ENCODE results near the gene ARV1.
"Not testable (repeated sequence)": the region's sequence is repeated elsewhere in the genome, so short reads cannot be mapped to it uniquely, and the experiment has no call there.

The ARV1 gene

DNA sequence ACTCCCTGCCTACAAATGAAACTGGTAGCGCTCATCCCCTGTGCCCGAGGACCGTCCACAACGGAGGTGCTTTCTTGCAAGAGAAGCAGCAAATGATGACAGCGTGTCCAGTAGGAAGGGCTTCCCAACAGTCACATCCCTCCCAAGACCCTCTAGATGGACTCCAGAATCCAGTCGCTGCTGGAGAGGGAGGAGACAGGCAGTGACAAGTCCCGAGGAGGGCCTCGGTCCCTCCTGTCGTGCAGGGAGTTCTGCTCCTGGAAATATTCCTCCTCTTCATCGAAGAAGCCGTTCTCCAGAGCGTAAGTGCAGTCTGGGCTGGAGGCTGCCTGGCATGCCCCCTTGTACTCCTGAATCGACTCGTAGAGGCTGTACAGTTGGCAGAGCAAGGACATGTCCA, 40.8 kb downstream of the ARV1 start:
- DNase-seq (ENCODE audit: low read depth in 2 of 3, low spot score in 1 of 3) = no peak

DNA sequence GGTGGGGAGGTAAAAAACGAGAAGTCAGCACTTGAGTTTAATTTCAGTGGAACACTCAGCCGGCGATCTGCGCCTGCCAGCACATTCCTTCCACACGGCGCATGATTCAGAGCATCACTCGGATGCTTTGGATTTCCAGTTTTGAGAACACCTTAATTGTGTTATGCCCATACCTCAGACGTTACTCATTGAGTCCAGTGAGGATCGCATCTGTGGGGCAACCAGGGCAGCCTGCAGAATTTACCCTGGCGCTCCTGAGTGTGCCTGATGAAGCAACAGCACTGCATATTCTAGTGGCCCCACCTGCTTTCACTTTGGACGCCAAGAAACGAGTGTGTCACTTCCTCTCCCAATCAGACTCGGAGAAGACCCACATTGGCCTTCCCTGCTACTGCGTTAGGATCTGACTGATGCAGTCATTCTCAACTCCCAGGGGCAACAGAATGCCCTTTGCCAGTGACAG, 41.3 kb downstream of the ARV1 start:
- DNase-seq (ENCODE audit: low read depth in 2 of 3, low spot score in 1 of 3) = no peak

DNA sequence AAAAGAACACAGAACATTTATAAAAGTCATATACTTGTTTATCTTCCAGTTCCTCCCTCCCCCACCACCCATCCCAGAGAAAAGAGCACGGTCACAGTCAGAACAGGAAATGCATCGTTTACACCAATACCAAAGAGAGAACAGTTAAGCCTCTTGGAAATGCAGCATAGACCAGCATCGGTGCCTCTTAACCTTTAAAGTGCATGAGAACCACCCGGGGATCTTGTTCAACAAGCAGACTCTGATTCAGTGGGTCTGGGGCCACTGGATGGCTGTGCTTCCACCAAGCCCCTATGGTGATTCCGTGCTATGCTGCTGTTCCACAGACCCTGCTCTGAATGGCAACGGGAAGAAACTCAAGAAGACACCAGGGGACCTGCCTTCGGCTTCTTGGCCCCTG, 41.9 kb downstream of the ARV1 start:
- DNase-seq (ENCODE audit: low read depth in 2 of 3, low spot score in 1 of 3) = no peak

DNA sequence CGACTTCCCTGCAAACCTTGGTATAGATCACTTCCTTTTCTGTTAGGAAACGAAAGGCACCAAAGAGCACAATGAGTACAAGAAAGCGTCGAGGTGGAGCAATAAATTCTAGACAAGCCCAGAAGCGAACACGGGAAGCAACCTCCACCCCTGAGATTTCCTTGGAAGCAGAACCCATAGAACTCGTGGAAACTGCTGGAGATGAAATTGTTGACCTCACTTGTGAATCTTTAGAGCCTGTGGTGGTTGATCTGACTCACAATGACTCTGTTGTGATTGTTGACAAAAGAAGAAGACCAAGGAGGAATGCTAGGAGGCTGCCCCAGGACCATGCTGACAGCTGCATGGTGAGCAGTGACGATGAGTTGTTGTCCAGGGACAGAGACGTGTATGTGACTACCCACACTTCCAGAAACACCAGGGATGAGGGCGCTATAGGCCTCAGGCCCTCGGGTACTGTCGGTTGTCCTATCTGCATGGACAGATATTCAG, 42.7 kb downstream of the ARV1 start:
- DNase-seq (ENCODE audit: low read depth in 2 of 3, low spot score in 1 of 3) = no peak

DNA sequence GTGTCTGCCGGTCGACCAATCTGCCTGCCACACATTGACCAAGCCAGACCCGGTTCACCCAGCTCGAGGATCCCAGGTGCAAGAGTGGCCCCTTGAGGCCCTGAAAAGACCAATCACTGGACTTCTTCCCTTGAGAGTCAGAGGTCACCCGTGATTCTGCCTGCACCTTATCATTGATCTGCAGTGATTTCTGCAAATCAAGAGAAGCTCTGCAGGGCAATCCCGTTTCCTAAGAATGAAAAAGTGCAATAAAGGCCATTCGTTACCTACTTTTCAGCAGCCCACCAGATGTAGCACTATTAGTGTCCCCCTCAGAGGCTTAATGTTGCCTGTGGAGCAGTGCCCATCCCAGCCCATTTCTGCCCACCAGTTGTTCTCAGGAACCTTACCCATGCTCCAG, 43.6 kb downstream of the ARV1 start:
- not testable (repeated sequence) for DNase-seq (ENCODE audit: low read depth in 2 of 3, low spot score in 1 of 3)

DNA sequence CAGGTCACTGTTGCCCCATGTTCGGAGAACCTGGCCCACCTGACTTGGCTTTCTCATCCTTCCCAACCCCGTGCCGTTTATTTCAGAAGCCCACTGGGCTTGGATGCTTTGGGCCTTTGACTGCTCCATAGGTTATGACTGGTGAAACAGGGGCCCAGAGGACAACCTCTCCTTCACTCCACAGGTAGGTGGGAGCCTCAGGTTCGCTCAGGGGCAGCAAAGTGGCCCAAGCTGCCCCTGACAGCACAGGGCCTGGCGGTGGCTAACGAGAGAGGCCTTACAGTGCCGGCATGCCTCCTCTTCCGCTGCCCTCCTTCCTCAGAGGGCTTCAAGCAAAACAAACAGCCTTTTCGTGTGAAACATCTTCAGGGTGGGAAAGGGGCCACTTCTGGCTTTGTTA, 44.3 kb downstream of the ARV1 start:
- DNase-seq (ENCODE audit: low read depth in 2 of 3, low spot score in 1 of 3) = no peak

DNA sequence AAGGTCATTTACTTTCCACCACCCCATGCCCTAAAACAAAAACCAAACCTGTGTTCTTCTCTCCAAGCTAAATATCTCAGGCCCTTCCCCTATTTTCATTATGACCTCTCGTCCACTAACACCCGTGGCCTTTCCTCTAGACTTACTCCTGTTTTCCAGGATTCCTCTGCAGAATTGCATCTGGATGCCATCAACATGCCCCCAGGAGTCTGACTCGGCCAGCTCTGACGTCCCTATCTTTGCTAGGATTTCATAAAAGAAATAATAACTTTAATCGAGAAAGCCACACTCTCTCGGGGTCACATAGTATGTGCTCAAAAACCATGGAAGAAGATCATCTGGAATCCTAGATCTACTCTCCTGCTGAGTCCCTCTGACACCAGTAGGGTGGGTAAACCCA, 47.7 kb downstream of the ARV1 start:
- DNase-seq (ENCODE audit: low read depth in 2 of 3, low spot score in 1 of 3) = no peak

DNA sequence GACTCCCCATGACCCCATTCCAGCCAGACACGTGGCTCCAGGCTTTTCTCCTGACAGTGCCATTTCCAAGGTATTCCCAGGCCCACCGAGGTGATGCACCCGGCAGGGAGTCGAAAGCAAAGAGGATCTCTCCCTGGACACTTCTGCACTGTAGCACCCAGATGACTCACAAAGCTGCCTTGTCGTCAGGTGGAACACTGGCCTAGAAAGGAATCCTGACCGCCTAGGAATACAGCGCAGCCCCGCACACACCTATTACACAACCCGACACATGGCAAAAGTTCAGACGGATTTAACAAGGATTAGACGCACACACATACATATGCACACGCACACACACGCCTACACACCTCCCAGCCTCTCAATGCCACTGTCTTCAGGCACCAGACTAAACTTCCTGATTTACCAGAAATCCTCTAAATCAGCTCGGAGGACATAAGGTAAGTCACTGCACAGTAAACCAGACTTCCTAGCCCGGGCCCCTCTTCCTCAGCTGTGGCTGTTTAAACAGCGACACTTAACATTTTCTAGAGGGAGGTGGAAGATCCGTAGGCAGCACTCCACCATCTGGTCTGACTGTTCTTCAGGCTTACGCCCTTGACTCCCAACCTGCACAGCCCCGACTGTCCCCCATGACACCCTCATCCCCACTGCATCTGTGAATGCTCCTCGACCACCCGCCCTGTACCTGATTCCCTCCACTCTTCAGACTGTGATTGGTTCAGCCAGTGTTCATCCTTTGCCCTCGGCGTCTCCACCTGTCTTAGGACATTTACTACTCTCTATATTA, 48.4 kb downstream of the ARV1 start:
- DNase-seq (ENCODE audit: low read depth in 2 of 3, low spot score in 1 of 3) = no peak

DNA sequence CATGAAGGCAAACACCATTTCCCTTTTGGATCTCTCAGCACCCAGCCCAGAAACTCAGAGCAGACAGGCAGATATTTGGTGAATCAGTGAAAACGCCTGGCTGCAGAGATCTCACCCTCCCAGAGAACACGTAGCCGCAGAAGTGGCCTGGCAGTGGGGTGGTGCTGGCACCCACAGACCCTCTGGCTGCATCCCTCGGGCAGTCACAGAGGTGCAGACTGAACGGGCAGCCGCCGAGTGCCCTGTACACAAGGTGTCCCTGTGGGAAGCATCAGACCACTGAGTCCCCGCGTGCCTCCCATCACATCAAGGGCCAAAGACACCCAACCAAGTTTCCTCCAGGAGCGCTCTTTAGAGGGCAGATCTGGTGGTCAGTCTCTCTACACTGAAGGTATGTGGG, 49.1 kb downstream of the ARV1 start:
- no peak for DNase-seq (ENCODE audit: low read depth in 2 of 3, low spot score in 1 of 3)

DNA sequence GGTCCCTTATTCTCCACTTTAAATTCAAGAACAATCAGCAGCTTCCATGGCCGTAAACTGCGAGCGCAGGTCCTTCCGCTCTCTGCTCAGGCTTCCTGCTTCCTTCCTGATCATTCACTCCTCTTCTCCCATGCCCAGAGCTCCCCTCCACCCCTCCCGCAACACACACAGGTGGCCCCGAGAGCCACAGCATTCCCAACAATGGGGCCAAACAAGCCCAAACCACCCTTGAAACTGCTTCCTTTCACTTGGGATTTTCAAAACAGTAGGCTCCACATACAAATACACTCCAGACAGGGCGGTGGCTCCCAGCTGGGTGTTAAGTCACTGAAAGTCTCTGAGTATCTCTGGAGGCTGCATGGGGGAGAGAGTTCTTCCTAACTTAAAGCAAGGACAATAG, 49.8 kb downstream of the ARV1 start:
- no peak for DNase-seq (ENCODE audit: low read depth in 2 of 3, low spot score in 1 of 3)

DNA sequence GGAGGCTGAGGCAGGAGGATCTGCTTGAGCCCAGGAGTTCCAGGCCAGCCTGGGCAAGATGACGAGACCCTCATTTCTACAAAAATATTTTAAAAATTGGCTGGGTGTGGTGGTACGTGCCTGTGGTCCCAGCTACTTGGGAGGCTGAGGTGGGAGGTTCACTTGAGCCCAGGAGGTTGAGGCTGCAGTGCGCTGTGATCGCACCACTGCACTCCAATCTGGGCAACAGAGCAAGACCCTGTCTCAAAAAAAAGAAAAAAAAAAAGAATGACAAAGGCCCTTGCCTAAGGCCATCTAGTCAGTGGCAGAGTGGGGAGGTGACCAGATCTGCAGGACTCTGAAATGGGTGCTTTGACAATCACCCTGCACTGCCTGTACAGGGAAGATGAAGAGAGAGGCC, 50.4 kb downstream of the ARV1 start:
- not testable (repeated sequence) for DNase-seq (ENCODE audit: low read depth in 2 of 3, low spot score in 1 of 3)

DNA sequence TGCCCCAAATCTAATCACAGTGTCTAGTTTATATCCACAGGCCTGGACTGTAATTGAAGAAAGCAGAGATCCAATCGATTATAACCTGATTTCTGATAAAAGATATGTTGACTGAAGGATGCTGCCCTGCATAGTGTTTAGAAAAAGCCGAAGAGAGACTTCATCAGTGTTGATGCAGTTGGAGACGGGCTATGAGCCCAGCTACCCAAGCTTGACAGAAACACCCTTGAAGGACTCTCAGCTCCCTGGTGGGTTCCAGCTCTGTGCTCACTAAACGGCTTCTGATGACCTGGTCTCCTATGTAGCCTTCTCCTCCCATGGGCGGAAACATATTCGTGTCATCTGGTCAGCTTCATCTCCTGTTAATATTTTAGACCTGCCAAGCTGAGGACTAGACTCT, 50.9 kb downstream of the ARV1 start:
- DNase-seq (ENCODE audit: low read depth in 2 of 3, low spot score in 1 of 3) = no peak

DNA sequence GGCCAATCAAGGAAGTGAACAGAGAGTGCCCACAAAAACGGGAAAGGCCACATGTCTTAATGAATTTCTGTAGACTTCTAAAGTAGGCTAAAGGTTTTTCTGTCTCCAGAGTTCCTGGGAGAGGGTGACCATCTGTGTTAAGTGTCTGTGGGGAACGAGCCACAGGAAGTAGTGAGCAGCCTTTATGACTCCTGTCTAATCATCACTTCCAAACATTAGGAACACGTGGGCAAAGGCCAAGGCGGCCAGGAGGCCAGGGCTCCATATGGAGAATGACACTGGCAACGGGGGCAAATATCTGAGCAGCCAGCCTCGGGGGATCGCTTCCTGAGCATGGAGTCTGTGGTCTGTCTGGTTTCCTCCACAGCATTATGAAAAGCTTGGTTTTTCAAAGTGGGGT, 54.1 kb downstream of the ARV1 start:
- no peak for DNase-seq (ENCODE audit: low read depth in 2 of 3, low spot score in 1 of 3)

DNA sequence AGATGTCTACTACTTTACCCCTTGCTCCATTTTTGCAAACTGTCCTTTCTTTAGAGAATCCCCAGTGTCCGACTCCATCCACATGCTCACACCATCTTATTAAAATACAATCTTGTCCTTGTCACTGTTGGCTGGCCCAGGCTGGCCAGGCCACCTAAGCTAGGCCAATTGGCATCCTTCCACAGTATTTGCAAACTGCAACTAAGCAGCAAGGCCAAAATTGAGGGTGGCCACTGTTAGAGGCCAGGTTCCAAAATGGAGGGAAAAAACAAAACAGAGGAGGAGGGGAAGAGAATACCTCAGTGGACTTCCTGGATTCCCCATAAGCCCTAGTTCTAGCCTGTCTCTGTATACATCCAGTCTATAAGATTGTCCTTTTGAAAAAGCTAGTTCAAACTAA, 56.9 kb downstream of the ARV1 start:
- DNase-seq (ENCODE audit: low read depth in 2 of 3, low spot score in 1 of 3) = no peak

DNA sequence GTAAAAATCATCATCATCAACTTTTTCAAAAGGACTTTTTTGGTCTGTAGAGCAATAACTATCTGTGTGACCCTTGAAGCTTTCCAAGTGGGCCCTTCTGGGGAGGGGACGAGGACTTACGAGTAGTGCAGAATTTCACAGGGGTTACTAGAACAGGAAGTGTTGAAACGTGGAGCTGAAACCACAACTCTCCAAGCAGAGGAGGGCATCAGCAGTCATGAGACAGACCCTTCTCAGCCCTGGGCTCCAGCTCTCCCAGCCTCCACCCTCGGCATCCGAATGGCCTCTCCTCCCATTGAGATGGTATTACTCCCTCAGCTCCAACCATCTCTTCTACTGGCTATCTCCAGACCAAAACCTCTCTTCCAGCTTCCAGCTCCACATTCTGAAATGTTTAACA, 57.5 kb downstream of the ARV1 start:
- no peak for DNase-seq (ENCODE audit: low read depth in 2 of 3, low spot score in 1 of 3)

DNA sequence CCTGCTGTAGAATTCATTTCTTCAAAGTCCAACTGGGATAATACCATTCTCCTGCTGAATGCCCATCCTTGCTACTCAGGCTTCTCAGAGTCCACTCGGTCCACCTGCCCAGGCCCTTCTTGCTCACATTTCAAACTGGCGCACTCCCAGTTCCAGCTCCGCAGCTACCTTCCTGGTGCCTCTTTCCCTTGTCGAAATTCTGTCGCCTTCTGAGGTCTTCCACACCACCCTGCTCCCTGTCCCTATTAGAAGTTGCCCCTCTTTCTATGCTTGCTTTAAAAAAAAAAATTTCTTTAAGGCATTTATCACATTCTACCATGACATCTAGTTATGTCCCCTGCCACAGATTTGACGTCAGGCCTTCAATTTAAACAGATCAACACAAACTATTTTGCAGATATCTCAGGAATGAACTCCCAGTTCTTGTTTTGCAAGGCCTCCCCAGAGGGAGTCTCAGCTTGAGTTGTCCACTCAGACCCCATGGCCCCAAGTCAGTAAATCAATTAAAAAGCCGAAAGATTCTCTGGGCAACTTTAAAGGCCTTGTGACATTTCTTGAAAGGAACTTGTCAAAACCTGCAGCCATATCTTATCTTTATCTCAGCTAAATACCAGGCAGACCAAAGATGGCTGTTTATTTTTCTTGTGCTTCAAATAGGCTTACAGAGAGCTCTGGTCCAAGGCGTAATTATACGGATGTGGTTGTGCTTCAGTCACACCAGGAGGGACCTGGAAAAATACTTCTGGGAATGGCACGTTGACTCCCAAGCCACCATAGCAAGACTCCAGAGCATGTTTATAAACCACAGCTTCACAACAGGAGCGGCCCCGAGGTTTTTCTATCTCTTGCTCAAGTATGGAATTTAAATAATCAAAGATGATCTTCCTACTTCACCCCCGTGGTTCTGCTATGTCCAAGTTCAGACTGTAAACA, 59.0 kb downstream of the ARV1 start:
- DNase-seq (ENCODE audit: low read depth in 2 of 3, low spot score in 1 of 3) = no peak

DNA sequence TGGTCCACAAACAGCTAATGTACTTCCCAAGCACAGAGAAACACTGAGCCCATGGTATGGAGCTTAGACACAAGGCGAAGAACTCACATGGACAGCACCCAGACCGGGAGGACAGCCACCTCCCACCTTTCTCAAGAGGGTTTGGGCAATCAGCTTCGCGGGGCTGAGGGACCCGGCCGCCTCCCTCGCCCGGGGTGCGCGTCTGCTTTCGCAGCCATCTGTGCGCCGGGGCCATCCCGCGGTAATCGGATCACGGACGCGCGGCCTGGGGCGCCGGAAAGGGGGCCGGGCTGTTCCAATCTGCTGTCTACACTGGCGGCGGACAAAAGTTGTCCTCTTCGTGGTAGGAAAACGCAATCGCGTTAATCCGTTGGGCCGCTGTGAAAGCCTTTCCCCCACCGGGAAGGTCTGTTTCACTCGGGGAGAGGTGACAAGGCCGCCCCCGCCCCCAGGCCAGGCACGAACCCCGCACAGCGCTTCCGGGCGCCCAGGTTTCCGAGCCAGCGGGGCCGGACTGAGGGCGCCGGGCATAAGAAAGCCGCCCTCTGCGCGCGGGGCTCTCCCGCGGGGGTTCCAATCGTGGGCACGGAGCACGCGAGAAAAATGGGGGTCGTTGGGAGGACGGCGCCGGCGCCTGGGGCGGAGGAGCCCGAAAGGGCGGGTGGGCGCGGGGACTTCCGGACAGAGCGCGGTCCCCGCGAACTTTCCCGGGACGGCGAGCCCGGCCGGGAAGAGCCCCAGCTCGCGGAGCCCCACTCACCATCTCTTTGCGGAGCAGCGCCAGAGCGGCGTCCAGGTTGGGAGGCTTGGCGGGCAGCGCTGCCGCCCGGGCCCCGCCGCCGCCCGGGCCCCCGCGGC, 60.5 kb downstream of the ARV1 start:
- DNase-seq (ENCODE audit: low read depth in 2 of 3, low spot score in 1 of 3) = peak in 1 of 3 donors; percentile 29

DNA sequence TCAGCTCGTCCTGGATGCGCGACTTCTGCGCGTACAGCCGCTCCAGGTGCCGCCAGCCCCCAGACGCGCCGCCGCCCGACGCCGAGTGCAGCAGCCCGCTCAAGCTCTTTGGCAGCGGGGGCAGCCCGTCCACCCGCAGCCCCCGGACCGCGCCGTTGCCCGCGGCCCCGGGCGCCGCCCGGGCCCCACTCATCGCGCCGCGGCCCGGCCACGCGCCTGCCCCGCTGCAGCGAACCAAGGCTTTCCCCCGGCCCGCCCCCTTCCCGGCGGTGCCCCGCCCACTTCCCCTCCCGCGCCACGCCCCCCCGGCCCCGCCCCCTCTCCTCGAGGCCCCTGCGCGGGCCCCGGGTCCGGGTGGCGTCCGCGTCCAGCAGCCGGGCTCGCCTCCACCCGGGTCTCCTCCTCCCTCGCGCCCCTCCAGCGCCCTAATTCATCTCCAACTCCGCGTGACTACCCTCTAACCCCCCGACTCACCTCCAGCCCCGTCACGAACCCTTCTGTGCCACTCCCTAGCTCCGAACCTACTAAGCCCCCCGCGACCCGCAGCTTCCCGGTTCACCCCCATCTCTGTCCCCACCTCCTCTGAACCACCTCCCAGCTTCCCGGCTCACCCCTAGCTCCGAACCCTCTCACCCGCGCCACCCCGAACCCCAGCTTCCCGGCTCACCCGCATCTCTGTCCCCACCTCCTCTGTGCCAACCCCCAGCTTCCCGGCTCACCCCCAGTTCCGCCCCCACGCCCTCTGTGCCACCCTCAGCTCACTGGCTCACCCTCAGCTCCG, 61.3 kb downstream of the ARV1 start, which contains the start of gene FAM89A:
FAM89A (minus strand) TSS at position 236 of the 781 bp plus-strand sequence; CDS start at position 193, 43 bp downstream.
- DNase-seq (ENCODE audit: low read depth in 2 of 3, low spot score in 1 of 3) = peak; percentile 39 to 70 (median 55)

DNA sequence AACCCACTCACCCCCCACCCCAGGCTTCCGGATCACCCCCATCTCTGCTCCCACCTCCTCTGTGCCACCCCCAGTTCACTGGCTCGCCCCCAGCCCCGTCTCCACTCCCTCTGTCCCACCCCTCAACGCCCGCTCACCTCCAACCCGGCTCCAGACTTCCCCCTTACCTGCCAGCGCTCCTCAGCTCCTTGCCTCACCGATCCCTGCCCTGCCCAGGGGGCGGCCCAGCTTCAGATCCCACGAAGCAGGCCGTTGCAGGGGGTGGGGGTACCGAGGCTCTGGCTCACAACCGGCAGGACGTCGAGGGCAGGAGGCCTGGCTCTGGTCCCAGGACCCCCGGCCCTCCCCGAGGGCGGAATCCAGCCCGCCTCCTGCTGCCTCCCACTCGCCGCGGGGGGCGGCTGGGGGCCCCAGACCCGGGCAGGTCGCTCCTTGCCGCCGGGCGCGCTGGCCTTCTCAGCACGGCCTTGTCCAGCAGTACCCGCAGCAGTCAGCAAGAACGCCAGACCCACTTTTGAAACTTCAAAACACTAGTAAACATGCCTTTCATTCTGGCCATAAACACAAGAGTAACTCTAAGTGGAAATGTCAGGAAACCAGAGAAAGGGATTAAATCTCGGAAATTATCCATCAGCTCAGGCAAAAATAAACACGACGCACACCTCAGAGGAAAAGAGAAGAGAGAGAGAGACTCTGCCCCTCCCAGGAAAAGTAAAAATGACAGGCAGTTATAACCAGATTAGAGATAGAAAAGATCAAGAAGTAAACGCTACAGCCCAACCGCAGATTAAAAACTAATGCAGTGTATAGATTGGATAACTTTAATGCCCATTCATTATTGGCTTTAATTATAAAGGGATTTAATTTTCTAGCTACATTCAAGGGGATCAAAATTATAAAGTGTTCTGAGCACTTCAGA, 62.2 kb downstream of the ARV1 start:
- no peak for DNase-seq (ENCODE audit: low read depth in 2 of 3, low spot score in 1 of 3)

All from stimulated activated CD4-positive, alpha-beta T cell treated with anti-CD3 and anti-CD28 coated beads, Interleukin-12 subunit alpha, Interleukin-12 subunit beta, amount 100 ng/mL, for 48 hours (primary cell).